Lower leg skin (tissue), 4 donors: ENCODE data around the gene MBLAC2. TPM values are rescaled to one million over a fixed set of nuclear protein-coding genes. Genes with fewer than 3 reads are reported as not detected.

Experiments used
- DNase-seq, 2 donors: peaks; one replicate each; pipeline ENCODE4 v3.0.0-alpha.2; 2019; ENCODE audit warnings: low spot score in 2 of 2
- H3K4me3 ChIP-seq: fragments of 200-600 bp; sonication (generic); 2 replicates; pipeline ENCODE4 v1.5.1; 2017; ENCODE audit warnings: mild to moderate bottlenecking, low read depth; ENCODE audit not compliant: poor library complexity, severe bottlenecking
- POLR2A ChIP-seq, 2 donors: fragments of 450-650 bp; IDR thresholded peaks; one replicate each; pipeline ENCODE4 v1.6.1; 2016 to 2017; ENCODE audit warnings: antibody characterized with exemption in 2 of 2, mild to moderate bottlenecking in 1 of 2, moderate library complexity in 1 of 2
- WGBS, 2 donors: methylation state at CpG; one replicate each; pipeline ENCODE4 v1.1.5; 2018; 5-methylcytosine and 5-hydroxymethylcytosine counted together
- intact Hi-C: fragments of 100-400 bp; cut with DNase I; formaldehyde crosslinking; loops from one replicate; pipeline ENCODE4 v1.15.0; 2023; ENCODE audit warnings: low total_unique reads
- total RNA-seq, 4 donors: library from RNA; depleted of rRNA; stranded (reverse); fragments of >200 nt; gene quantifications; one replicate each; pipeline ENCODE4 v1.1.0, GENCODE V29; 2016
- TF ChIP-seq, protein P1 (sequence below), 3 donors: fragments of 450-650 bp; IDR thresholded peaks; one replicate each; pipeline ENCODE4 v1.5.1; 2016; ENCODE audit warnings: antibody characterized with exemption in 3 of 3, mild to moderate bottlenecking in 3 of 3, moderate library complexity in 2 of 3

The MBLAC2 gene
- total RNA-seq, 4 donors from 2014 or later: 6.1 to 6.9 (median 6.3) TPM

- no peak for TF ChIP-seq POLR2A (IDR thresholded peaks at IDR 0.05)
- TF ChIP-seq, protein P1, sequence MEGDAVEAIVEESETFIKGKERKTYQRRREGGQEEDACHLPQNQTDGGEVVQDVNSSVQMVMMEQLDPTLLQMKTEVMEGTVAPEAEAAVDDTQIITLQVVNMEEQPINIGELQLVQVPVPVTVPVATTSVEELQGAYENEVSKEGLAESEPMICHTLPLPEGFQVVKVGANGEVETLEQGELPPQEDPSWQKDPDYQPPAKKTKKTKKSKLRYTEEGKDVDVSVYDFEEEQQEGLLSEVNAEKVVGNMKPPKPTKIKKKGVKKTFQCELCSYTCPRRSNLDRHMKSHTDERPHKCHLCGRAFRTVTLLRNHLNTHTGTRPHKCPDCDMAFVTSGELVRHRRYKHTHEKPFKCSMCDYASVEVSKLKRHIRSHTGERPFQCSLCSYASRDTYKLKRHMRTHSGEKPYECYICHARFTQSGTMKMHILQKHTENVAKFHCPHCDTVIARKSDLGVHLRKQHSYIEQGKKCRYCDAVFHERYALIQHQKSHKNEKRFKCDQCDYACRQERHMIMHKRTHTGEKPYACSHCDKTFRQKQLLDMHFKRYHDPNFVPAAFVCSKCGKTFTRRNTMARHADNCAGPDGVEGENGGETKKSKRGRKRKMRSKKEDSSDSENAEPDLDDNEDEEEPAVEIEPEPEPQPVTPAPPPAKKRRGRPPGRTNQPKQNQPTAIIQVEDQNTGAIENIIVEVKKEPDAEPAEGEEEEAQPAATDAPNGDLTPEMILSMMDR (IDR thresholded peaks at IDR 0.05): no peak
- intact Hi-C loops: no loop called here
- WGBS, 2 donors: 92 to 96% methylated on average over 8 of the region's 8 CpGs
- DNase-seq: no peak
- H3K4me3 ChIP-seq: no peak overlapping the region
Measured at GRCh38 chr5:90483206-90483605, 8.6 kb upstream of the MBLAC2 start.

DNA sequence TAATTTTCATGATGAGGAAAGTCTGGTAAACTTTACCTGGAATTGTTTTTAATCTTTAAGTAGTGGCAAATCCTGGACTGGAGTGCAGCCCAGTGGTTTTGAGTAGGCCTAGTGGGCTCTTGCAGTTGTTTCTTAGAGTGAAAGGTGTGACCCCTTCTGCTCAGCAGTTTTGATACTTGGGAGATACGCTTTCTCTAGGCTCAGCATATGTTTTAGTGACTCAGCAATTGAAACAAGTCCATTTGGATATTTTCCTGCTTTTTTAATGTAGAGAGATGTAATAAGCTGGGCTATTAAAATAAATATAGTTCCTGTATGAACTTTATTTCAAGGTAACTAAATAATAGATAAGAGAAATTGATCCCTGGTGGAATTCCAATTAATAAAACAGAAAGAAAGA, 6.1 kb upstream of the MBLAC2 start:
- H3K4me3 ChIP-seq: no peak overlapping the region
- no peak for DNase-seq
- intact Hi-C loops: no loop called here
- TF ChIP-seq, protein P1 (IDR thresholded peaks at IDR 0.05): no peak
- no peak for TF ChIP-seq POLR2A (IDR thresholded peaks at IDR 0.05)
- 51 to 57% methylated on average over 1 of the region's 1 CpG for WGBS, 2 donors

GRCh38 chr5:90479611-90480385, 5.2 kb upstream of the MBLAC2 start:
- TF ChIP-seq, protein P1 (IDR thresholded peaks at IDR 0.05): no peak
- TF ChIP-seq POLR2A (IDR thresholded peaks at IDR 0.05): no peak

GRCh38 chr5:90477621-90478215, 3.1 kb upstream of the MBLAC2 start:
- TF ChIP-seq, protein P1 (IDR thresholded peaks at IDR 0.05): no peak
- no peak for TF ChIP-seq POLR2A (IDR thresholded peaks at IDR 0.05)
- WGBS, 2 donors: 87% methylated on average over 8 of the region's 8 CpGs
- intact Hi-C loops: no loop called here
- no peak overlapping the region for H3K4me3 ChIP-seq
- DNase-seq: no peak

More at GRCh38 chr5:90479611-90480385, 5.2 kb upstream of the MBLAC2 start:
- intact Hi-C loops: no loop called here
- DNase-seq: no peak
- no peak overlapping the region for H3K4me3 ChIP-seq

DNA sequence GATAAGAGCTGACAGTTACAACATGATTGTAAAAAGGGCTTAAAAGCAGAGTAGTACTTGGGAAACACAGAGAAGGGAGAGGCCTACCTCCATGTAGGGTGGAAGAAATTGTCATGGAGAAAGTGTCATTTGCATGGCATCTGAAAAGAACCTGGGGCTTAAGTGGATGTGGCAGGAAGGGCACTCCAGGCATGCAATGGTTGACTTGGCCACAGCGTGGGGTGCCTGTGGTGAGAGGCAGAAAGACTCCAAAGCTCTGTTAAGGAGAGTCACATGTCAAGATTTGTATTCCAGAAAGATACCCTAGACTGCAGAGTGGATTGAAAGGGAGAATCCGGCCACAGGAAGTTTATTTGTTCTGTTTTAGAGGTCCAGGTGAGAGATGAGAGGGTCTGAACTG, 2.5 kb upstream of the MBLAC2 start:
- intact Hi-C loops: no loop called here
- WGBS, 2 donors: 73 to 78% methylated on average over 2 of the region's 2 CpGs
- TF ChIP-seq POLR2A (IDR thresholded peaks at IDR 0.05): no peak
- TF ChIP-seq, protein P1 (IDR thresholded peaks at IDR 0.05): no peak
- DNase-seq: no peak
- no peak overlapping the region for H3K4me3 ChIP-seq
